Raji (cell line): ENCODE measurements around the gene ITIH3.

Source experiments
- POLR2A ChIP-seq: IDR thresholded peaks from 2 replicates; pipeline ENCODE4 v1.6.1; 2011; ENCODE audit warnings: low read depth, low read length, control low read depth; ENCODE audit not compliant: insufficient read depth

ITIH3 gene

DNA sequence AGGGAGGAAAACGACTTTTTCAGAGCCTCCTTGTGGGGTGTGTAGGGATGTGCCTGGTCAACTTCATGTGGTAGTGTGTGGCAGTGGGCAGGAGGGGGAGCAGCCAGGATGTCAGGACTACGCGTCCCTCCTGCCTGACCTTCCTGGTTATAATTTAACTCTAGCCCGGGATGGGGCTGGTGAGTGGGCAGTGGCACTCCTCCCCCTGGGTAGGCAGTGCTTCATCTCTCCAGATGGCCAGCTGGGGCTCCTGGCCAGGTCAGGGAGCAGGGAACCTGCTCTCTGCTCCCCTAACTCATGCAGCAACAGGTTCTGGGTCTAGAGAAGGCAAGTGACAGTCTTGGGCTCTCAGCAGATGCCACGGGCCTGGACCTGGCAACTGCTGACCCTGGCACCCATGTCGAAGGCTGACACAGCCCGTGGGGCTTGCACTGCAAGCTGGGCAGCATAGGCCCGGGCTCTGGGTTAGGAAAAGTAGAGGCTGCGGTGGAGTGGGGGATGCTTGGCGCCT lies 33.3 kb downstream of the ITIH3 start:
- TF ChIP-seq POLR2A, result no peak

DNA sequence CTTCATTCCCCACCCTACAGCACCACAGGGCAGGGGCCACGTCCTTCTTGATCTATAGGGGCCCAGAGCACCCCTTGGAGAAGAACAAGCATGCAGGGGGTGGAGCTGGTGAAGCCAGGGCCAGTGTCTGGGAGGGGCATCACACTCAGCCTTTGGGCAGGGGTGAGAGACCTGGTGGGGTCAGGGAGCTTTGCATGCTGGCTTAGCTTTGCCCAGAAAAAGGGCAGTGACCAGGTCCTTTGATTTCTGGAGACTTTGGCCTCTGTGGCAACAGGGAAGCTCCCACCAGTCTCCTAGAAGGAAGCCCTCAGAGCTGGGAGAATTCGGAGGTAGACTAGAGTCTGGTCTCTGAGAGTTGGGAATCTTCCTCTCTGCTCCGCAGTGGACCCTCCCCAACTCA lies 34.9 kb downstream of the ITIH3 start:
- TF ChIP-seq POLR2A, result no peak

DNA sequence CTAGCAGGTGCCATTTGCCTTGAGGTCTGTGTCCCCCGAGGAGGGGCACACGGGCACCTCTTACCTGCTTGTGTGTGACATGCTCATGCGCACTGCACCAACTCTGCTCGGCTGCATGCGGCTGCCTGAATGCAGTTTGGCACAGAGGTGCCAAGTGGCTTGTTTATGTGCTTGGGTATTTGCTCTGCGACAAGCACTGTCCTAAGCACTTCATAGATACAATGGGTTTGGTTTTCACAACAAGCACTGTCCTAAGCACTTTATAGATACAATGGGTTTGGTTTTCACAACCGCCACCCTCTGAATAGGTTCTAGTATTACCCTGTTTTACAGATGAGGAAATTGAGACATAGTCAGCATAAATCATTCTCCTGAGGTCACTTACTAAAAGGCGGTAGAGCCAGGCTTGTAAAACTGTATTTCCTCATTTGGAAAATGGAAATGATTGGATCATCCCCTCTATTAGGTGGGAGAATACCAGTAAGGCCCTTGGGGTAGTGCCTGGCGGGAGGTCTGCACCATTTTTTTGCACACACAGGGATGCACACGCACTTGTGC lies 35.4 kb downstream of the ITIH3 start:
- TF ChIP-seq POLR2A, result no peak

DNA sequence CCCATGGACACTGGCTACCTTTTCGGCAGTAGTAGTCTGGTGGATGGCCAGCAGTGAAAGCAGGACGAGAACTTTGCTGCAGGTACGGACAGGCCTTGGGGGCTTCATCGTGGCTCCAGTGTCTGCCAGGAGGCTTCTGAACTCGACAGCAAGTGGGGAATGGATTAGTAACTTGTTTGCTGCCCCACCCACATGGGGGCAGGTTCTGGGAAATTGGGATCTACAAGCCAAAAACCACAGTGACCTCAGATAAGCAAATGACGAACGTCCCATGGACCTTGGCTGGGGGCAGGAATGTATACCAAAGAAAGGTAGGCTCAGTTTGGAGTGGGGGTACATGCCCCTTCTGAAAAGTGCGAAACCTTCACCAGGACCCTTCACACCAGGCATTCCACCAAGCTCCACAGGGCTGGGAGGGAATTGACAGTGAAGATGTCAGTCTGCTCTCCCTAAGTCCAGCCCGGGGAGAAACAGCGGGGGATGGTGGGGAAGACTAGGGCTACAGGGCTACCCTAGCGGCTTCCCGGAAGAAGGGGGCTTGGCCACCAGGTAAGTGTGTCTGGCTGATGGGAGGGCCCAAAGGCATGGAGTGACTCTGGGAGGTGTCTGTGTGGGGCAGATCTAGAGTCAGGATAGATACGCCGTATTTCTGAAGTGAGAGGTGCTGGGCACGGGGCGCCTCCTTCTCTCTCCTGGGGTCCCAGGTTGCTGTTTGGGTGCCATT lies 36.1 kb downstream of the ITIH3 start, which contains the start of gene ITIH4:
ITIH4 (minus strand) TSS at position 138 of the 724 bp plus-strand sequence; CDS start at position 108, 30 bp downstream.
- TF ChIP-seq POLR2A, result no peak

DNA sequence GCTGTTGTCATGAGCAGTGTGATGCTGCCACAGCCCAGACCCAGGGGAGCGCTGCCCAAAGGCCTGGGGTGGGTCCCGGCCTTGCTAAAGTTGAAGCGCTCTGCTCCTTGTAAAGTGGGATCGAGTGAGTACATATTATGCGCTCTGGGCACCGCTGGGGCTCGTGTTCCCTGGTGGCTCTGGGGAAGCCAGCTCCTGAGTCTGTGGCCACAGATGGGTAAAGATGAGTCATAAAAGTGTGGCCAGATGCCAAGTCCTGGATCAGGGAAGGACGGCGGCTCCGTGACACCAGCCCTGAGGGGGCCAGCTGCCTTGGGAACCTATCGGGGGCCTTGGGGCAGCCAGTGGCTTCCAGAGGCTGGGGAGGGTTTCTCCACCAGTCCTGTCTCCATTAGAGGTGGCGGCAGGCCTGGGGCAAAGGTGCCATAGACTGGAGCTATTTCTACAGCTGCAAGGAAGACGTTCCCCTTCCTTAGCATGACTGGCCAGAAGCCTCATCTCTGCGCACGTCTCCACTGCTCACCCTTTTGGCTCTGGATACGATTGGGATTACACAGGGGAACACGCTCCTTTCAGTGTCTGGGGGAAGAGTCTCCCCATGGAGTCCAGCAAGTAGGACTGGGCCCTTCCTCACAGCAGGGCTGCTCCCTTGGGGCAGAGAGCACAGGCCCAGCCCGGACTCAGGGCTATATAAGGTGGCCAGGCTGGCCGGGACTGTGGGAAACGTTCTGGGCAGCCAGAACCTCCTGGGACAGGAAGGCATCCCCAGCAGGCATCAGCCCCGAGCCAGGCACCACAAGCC lies 37.1 kb downstream of the ITIH3 start:
- TF ChIP-seq POLR2A, result no peak

DNA sequence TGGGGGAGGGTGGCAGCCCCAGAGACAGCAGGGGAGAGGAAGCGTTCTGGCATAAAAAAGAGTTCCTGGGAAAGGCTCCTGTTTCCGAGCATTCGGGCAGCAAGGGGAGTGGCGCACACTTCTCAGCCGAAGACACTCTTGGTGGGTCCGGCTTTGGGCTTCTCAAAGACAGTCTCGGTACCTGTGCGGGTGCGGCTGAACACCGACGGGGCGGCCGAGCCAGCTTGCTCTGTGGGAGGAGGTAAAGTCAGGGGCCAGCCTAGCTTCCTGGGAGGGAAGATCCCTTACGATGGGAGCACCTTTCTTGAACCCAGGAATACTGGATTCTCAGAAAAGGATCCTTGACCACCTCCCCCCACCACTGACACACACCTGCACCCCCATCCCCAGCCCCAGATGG lies 38.6 kb downstream of the ITIH3 start:
- TF ChIP-seq POLR2A, result no peak

DNA sequence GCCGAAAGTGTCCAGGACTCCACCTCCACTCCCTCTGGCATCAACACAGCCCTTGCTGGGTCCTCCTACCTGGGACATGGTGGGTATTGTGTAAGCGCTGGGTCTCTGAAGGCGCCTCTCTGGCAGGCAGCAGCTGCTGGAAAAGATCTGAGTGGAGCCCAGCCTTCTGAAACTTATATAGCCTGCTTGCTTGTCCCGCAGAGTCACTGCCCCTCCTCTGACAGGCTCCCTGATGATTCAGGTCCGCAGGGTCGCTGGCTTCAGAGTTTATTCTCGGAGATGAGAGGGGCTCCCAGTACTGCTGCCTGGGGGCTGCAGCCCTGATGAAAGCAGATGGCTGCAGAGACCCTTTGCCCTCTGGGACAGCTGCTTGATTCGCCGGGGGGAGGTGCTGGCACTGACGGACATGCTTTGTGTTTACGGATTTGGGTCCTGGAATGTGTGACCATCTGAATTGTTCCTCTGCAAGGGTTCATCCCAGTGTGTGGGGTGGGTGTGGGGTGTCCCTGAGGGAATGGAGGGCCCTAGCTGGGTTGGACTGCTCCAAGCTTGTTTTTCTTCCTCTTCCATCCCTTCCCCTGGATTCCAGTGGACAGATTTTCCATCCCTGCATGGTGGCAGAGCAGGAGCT lies 40.4 kb downstream of the ITIH3 start, which contains the start of gene MUSTN1:
MUSTN1 (minus strand) TSS at position 149 of the 631 bp plus-strand sequence; CDS start at position 78, 71 bp downstream.
- TF ChIP-seq POLR2A, result no peak

DNA sequence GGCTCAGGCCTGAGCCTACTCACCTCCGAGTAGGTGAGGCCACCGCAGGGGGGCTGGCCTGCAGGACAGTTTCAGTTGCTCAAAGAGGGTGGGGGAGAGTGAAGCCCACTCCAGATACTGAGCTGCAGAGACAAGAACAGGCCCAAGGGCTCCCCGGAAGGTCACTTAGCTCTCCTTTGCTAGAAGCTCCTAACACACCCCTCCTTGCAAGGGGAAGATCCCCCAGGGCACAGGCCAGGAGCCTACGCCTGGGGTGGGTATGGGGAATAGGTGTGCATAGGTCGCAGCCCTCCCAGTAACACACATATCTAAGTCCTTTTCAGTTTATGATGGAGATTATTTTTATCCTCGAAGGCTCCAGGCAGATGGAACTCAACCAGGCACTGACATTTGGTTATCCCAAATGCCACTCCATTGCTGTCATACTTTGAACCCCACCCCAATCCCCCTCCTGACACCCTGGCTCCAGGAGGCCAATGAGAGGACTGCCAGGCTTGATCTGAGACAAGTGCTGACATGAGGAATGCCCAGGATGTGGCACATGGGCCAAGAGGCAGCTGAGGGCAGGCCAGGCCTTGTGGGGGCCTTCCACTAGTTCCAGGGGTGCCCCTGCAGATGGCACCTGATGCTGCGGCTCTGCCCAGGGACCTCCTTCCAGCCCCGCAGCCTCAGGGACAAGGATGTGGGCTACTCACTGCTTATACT lies 41.3 kb downstream of the ITIH3 start:
- no peak for TF ChIP-seq POLR2A

DNA sequence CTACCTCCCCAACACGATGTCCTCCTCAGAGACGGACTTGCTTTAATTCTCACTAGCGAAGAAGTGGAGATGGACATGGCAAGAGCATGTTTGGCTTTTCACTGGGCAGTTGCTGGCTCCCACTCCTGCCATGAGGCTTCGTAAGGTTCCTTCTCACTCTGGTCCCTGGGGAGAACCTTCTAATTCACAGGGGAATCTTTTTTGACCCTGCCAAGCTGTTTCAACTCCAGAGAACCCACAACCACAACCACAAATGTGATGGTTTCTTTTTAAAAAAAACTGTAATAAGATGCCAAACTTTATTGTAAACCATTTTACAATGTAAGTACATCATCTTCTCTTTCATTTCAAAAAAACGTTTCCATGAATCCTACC lies 41.9 kb downstream of the ITIH3 start:
- no peak for TF ChIP-seq POLR2A

DNA sequence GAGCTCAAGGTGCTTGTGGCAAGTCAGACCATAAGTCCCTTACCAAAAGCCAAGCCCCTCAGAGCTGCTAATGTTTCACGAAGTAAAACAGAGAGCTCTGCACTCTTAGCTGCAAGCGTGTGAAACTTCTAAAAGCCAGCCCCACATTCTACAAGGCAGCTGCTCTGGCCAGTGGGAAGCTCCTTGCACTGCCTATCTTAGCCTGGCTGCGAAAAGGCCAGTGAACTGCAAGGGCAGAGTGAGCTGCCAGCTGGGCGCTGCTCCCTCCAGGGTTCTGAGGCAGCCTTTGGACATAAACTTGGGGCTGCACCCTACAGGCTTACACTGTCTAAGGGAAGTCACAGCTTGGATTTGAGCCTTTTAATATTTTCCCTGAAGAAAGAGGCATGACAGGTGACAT lies 42.4 kb downstream of the ITIH3 start:
- TF ChIP-seq POLR2A, result no peak

DNA sequence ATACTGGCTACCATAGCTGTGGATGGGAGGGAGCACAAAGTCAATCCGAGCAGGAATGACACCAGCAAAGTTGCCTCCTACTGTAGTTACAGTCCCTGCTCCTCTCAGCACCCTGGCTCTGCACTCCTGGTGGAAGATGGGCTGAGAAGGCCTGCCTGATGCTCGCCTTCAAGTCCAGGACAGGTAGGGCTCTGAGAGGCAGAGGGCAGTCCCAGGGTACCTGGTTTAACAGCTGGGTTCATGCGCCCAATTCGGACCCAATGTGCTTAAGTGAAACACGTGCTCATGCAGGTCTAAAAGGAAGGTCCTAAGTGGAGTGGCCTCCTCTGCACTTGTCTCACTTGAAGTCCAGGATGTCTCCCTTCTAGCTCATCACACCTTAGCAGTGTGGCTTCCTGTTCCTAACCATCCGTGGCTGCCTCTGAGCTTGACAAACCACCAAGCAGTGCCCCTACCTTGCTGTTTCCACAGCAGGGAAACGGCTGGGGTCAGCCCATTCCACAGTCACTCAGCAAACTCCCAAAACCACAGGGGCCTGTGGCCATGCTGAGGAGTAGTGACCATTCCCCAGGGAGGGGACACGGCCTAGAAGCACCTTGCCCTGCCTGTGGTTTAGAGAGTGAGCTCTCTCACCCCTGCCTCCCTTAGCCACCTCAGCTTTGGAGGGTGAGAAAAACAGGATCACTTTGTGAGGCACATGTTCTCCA lies 44.1 kb downstream of the ITIH3 start:
- no peak for TF ChIP-seq POLR2A

DNA sequence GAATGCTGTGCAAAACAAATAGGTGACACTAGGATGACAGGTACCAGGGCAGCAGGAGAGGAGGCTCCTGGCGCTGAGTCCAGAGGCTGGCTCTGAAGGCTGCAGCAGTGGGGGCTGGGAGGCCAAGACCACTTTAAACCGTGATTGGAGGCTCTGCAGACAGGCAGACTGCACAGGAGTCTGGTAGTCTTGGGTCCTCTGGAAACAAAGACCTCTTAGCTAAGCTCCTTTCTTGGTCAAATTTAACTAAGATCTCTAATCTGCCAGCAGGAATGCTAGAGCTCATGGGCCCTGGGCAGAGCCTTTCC lies 44.6 kb downstream of the ITIH3 start:
- TF ChIP-seq POLR2A, result no peak

DNA sequence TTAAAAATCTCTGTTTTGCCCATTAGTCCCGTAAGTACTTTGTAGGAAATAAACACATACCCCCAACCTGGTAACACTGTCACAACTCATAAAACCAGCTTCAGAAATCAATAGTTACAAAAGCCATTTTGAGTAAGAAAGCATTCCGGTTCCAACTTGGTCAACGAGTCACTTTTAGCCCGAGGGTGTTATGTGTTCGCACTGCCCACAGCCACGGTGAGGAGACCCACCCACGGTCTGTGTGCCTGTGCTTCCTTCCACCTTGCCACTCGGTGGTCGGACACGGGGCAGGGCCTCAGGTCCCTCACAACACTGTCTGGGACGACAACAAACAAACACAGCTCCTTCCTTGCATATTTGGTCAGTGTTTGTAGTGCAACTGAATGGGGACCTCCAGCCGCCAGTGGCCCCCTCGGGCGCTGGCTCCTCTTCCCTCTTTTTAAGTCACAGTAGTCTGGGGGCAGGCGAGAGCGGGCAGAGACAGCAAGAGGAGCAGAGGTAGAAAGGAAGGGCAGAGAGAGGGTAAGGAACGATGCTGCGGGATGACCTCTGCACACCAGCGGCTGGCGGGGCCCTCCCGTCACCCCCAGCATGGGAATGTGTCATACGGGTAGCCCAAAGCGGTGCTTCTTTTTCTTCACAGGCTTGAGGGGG lies 45.4 kb downstream of the ITIH3 start:
- TF ChIP-seq POLR2A, result no peak

DNA sequence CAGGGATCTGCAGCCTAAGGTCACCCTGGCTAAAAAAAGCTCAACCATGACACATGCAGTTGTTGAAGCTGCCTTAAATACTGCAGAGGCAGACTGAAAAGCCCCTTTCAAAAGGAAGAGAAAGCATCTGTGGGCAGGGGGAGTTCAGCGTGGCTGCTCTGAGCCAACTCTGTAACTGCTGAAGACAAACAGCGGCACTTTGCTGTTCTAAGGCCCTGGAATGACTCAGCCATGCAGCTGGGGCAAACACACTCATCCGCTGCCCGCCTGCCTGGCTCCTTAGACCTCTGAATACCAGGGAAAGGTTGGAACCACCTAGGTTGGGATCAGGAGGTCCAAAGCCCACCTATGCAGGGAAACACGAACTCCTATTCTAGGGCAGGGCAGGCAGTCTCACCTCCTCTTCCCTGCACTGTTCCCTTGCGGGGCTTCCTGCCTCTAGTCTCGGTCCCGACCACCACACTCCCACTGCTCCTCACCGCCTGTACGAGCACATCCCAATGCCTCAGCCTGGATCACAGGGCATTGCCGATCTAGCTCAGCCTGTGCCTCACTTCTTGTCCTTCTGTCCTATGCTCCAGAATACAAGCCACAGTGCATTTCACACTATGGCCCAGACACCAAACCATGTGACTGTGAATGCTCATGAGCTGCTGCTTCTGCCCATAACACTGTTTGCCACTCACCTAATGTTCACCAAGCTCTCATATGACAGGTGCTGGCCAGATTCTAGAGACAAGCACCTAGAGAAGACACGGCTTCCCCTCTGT lies 46.8 kb downstream of the ITIH3 start:
- no peak for TF ChIP-seq POLR2A

DNA sequence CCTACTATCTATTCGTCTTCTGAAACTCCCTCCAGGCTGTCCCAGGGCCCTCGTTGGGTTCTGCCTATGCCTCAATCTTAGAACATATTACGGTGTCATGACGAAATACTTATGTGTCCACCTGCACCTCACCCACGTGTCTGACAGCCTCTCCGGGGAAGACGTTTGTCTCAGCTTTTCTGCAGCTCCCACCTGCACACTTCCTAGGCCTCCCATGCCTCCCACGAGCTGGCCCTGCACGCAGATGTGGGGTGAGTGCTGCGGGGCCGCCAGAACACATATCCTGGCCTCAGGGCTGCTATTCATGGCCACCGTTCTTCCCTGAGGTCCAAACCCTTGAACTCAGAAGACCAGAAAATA lies 47.4 kb downstream of the ITIH3 start:
- TF ChIP-seq POLR2A, result no peak
